ENCODE data around the gene MGAT5.
A peak's percentile ranks its signal among the peaks of the same experiment; 100 is the strongest.

MGAT5 gene

GRCh38 chr2:134231301-134231964 is 22.4 kb upstream of the MGAT5 start:
- DNase-seq (ENCODE audit: low read depth in 2 of 2, low spot score in 1 of 2) = no peak

- no peak for DNase-seq (ENCODE audit: low read depth in 2 of 2, low spot score in 1 of 2)
These were observed 21.9 kb upstream of the MGAT5 start for GRCh38 chr2:134231965-134232340.

GRCh38 chr2:134232461-134232860 is 21.4 kb upstream of the MGAT5 start:
- no peak for DNase-seq (ENCODE audit: low read depth in 2 of 2, low spot score in 1 of 2)

- no peak for DNase-seq (ENCODE audit: low read depth in 2 of 2, low spot score in 1 of 2)
These were observed 20.8 kb upstream of the MGAT5 start for GRCh38 chr2:134232868-134233727.

- no peak for DNase-seq (ENCODE audit: low read depth in 2 of 2, low spot score in 1 of 2)
These were observed 20.1 kb upstream of the MGAT5 start for GRCh38 chr2:134233728-134234136.

- DNase-seq (ENCODE audit: low read depth in 2 of 2, low spot score in 1 of 2) = no peak
These were observed 19.3 kb upstream of the MGAT5 start for GRCh38 chr2:134234535-134234934.

- no peak for DNase-seq (ENCODE audit: low read depth in 2 of 2, low spot score in 1 of 2)
These were observed 18.2 kb upstream of the MGAT5 start for GRCh38 chr2:134235510-134236144.

- no peak for DNase-seq (ENCODE audit: low read depth in 2 of 2, low spot score in 1 of 2)
These were observed 15.5 kb upstream of the MGAT5 start for GRCh38 chr2:134238371-134238770.

- no peak for DNase-seq (ENCODE audit: low read depth in 2 of 2, low spot score in 1 of 2)
These were observed 13.8 kb upstream of the MGAT5 start for GRCh38 chr2:134240061-134240460.

GRCh38 chr2:134241911-134242310 is 12.0 kb upstream of the MGAT5 start:
- no peak for DNase-seq (ENCODE audit: low read depth in 2 of 2, low spot score in 1 of 2)

GRCh38 chr2:134243244-134243643 is 10.6 kb upstream of the MGAT5 start:
- DNase-seq (ENCODE audit: low read depth in 2 of 2, low spot score in 1 of 2) = no peak

GRCh38 chr2:134244086-134244485 is 9.8 kb upstream of the MGAT5 start:
- DNase-seq (ENCODE audit: low read depth in 2 of 2, low spot score in 1 of 2) = no peak

- DNase-seq (ENCODE audit: low read depth in 2 of 2, low spot score in 1 of 2) = no peak
These were observed 9.3 kb upstream of the MGAT5 start for GRCh38 chr2:134244587-134244986.

- peak; percentile 66 to 67 for DNase-seq (ENCODE audit: low read depth in 2 of 2, low spot score in 1 of 2)
These were observed 8.4 kb upstream of the MGAT5 start for GRCh38 chr2:134245340-134245984.

- no peak for DNase-seq (ENCODE audit: low read depth in 2 of 2, low spot score in 1 of 2)
These were observed 7.6 kb upstream of the MGAT5 start for GRCh38 chr2:134246154-134246874.

GRCh38 chr2:134247679-134248078 is 6.2 kb upstream of the MGAT5 start:
- DNase-seq (ENCODE audit: low read depth in 2 of 2, low spot score in 1 of 2) = no peak

- no peak for DNase-seq (ENCODE audit: low read depth in 2 of 2, low spot score in 1 of 2)
These were observed 5.0 kb upstream of the MGAT5 start for GRCh38 chr2:134248913-134249312.

- DNase-seq (ENCODE audit: low read depth in 2 of 2, low spot score in 1 of 2) = no peak
These were observed 4.1 kb upstream of the MGAT5 start for GRCh38 chr2:134249755-134250154.

GRCh38 chr2:134250840-134251461 is 2.9 kb upstream of the MGAT5 start:
- DNase-seq (ENCODE audit: low read depth in 2 of 2, low spot score in 1 of 2) = no peak

GRCh38 chr2:134252092-134252750 is 1.7 kb upstream of the MGAT5 start:
- DNase-seq (ENCODE audit: low read depth in 2 of 2, low spot score in 1 of 2) = no peak

All from stimulated activated CD8-positive, alpha-beta memory T cell treated with anti-CD3 and anti-CD28 coated beads, Interleukin-4, amount 100 ng/mL, for 1 hour (primary cell).